Hematopoietic multipotent progenitor cell treated with erythropoietin and hydrocortisone succinate and interleukin-3 and kit ligand, for 17 days (in vitro differentiated cells): ENCODE data around the gene MTA1.

Experiments used
- DNase-seq: peaks from one replicate; pipeline ENCODE4 v3.0.0-alpha.2; 2015; ENCODE audit warnings: low spot score

MTA1 gene

DNA sequence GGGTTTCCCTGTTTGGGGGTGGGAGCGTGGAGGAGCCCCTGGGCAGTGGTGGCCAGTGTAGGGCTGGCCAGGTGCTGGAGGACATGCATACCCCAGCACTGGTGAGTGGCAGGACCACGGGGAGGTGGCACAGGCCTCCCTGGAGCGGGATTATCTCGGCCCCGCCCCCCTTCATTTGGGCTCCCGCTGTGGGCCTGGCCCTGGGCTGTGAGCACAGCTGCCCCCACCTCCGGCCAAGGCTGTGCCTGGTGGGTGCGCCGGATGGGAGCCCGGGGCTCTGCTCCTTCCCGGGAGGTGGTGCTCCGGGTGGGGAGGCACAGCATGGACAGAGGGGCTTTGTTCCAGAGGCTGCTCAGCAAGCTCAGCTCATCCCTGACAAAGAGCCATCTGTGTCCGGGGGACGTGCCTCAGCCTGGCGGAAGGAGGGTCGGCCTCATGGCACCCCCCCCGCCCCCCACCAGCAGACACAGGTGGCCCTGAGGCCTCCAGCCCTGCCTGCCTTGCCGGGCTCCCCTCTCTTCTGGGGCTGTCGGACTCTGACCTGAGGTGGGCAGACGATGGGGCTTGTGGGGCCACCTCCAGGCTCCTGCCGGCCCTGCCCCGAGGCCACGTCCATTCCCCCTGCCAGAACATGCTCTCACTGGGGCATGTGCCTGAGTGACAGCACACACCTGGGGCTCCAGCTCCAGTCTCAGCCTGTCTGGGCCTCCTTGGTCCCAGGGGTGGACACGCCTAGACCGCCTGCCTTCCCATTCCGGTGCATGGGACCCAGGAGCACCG, 79.8 kb downstream of the MTA1 start:
- no peak for DNase-seq

DNA sequence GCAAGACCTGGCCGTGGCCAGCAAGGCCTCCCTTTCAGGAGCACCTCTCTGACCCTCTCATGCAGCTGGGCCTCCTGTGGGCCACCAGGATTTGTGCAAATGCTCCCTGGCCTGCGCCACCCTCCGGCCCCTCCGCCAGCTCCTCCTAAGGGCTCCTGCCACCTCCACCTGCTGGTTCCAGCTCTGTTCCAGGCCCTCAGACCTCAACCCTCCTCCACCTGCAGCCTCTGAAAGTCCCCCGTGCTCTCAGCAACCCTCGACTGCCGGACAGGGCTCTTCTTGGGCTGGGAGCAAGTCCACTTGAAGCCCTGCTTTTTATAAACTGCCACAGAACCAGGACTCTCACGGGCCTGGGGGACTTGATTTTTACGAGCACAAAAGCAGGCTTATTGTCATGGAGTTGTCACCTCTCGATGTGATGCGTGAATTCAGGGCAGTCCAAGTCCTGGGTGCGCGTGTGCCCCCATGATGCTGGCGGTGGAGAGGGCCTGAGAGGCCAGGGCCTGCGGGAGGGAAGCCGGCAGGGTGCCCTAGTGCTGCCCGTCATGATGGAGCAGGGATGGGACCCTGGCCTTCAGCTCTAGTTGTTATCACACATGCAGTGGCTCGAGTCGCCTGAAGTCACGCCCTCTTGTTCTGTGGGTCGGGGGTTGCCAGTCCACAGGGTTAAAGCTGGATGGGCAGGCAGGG, 80.6 kb downstream of the MTA1 start:
- DNase-seq: no peak

GRCh38 chr14:105500726-105501101, 81.1 kb downstream of the MTA1 start:
- no peak for DNase-seq

DNA sequence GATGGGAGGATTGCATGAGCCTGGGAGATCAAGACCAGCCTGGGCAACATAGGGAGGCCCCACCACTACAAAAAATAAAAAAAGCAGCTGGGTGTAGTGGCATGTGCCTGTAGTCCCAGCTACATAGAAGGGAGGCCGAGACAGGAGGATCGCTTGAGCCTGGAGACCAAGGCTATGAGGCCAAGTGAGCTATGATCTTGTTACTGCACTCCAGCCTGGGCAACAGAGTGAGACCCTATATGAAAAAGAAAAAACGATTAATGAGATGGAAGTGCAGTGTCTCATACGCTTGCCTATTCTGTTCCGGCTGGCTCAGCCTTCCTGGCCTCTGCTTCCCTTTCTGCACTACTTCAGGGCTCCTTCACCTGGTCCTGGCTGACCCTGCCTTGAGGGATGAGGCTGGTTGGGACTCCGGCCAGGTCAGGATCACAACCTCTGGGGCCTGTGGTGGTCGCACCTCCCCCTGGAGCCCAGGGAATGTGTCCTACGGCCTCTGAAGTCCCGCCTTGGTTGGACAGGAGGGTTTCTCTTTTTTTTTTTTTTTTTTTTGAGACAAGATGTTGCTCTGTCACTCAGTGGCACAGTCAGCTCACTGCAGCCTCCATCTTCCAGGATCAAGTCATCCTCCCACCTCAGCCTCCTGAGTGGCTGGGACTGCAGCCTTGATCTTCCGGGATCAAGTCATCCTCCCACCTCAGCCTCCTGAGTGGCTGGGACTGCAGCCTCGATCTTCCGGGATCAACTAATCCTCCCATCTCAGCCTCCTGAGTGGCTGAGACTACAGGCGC, 82.1 kb downstream of the MTA1 start:
- DNase-seq: no peak

DNA sequence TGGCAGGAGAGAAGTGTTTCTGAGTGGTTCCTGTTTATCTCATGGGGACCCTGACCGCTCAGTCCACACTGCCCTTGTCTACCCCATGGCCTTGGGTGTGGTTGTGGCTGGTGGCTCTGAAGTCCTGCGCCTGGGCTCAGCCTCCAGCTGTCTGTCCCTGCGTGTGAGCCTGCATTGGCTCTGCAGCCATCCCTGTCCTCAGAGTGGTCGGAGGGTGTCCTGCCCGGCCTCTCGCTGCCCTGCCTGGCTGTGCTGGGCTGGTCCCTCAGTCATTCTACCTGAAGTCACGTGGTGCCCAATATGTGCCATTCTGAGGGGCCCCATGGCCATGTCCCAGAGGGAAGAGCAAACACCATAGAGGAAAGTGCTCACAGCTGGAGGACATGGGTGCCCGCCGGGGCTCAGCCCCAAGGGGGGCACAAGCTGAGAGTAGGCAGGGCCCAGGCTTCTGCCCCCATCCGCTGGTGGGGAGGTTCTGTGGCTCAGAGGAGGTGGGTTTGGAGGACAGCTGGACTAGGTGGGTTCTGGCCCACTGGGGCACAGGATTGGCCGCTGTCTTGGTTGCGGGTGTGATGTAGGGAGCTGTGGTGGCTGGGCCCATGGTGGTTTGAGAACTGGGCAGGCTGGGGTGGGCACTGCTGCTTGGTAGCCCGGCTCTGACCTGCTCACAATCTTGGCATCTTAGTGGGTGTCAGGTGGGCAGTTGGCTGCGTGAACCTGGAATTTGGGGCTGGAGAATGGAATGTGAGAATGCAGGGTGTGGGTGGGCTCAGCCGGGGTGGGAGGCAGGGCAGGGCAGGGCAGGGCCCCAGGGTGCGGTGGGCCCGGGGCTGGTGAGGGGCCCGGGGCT, 83.0 kb downstream of the MTA1 start:
- no peak for DNase-seq

DNA sequence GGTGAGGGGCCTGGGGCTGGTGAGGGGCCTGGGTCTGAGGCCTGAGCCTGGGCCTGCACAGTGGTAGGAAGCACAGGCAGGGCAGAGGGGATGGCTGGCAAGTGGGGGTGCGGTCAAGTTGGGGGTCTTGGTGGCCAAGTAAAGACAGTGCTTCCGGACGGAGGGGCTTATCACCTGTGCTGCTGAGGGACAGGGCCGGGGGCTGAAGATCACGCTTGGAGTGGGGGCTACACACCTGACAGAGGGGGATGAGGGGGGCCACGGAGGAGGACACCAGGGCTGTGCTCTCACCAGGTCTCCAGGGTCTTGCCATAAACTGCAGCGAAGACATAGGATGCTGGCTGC, 83.6 kb downstream of the MTA1 start:
- DNase-seq: no peak

DNA sequence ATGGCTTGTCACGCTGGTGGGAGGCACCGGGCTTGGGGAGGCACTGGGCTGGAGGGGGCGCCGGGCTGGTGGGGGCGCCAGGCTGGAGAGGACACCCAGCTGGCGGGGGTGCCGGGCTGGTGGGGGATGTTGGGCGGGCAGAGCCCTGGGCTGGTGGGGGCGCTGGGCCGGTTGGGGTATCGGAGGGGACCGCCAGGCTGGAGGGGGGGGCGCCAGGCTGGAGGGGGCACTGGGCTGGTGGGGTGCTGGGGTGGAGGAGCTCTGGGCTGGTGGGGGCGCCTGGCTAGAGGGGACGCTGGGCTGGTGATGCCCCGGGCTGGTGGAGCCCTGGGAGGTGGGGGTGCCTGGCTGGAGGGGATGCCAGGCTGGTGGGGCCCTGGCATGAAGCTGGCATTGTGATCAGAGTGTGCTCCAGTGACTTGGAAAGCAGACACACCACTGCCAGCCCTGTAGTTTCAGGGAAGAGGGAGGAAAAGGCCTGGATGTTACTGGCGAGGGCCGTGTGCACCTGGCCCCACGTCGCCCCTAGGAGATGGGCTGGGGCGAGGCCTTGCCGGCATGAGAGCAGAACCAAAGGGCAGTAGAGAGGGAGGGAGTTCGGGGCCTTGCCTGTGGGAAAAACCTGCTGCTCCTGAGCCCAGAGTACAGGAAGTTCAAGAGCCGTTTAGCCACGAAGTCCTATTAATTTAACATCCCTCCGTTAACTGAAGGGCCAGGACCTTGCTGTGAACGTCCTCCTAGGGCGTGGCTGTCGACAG, 84.5 kb downstream of the MTA1 start:
- no peak for DNase-seq

DNA sequence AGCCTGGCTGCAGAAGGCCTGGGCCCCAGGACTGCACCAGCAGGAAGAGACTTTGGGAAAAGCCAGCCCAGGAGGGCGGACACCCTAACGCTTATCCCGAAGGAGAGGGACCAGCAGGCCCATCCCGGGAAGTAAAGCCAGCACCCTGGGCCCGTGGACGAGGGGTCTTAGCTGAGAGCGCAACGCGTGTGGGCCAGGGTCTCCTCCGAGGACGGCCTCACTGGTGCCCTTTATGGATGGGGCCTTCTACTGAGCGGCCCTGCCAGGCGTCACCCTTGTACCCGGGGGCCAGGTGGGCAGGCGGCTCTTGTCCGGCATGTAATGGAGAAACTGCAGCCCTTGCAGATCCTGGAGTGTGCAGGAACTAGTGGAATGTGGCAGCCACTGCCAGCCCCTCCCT, 85.5 kb downstream of the MTA1 start:
- DNase-seq: no peak

GRCh38 chr14:105507247-105507646, 87.6 kb downstream of the MTA1 start:
- DNase-seq: no peak

- DNase-seq: no peak
Observed at GRCh38 chr14:105508069-105508468, 88.4 kb downstream of the MTA1 start.

- DNase-seq: no peak
Observed at GRCh38 chr14:105508601-105509000, 89.0 kb downstream of the MTA1 start.

GRCh38 chr14:105517096-105517495, 97.5 kb downstream of the MTA1 start:
- DNase-seq: no peak

- no peak for DNase-seq
Observed at GRCh38 chr14:105519946-105520698, 100.5 kb downstream of the MTA1 start.
